OCI-LY3 (cell line): Measurements from ENCODE around the gene EYA3.

Experiments
- EZH2phosphoT487 ChIP-seq: fragments of 200-600 bp; shearing (Covaris generic); IDR thresholded peaks from 2 replicates; pipeline ENCODE4 v1.6.1; 2018; ENCODE audit warnings: antibody characterized with exemption, mixed run types, low read depth
- TF ChIP-seq, protein P1 (sequence below): fragments of 200-600, 300-600 bp; sonication (generic); IDR thresholded peaks from 2 replicates; pipeline ENCODE4 v1.5.1; 2014; ENCODE audit warnings: antibody characterized with exemption, low read length, low read depth

DNA sequence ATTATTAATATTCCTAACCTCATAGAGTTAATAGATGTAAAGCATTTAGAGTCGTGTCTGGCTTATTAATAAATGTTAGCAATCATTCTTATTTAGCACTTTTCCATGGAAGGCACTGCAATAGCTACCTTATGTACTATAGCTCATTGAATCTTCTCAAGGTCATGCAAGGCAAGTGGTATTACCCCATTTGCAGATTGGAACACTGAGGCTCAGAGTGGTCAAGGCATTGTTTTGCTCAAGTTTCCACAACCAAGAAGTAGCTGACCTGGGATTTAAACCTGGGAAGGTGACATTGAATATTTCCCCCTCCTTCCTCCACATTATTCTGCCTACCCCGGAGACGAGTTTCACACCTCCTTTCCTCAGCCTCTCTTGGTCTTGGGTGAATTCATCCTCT lies 37.8 kb upstream of the EYA3 start:
- TF ChIP-seq, protein P1, sequence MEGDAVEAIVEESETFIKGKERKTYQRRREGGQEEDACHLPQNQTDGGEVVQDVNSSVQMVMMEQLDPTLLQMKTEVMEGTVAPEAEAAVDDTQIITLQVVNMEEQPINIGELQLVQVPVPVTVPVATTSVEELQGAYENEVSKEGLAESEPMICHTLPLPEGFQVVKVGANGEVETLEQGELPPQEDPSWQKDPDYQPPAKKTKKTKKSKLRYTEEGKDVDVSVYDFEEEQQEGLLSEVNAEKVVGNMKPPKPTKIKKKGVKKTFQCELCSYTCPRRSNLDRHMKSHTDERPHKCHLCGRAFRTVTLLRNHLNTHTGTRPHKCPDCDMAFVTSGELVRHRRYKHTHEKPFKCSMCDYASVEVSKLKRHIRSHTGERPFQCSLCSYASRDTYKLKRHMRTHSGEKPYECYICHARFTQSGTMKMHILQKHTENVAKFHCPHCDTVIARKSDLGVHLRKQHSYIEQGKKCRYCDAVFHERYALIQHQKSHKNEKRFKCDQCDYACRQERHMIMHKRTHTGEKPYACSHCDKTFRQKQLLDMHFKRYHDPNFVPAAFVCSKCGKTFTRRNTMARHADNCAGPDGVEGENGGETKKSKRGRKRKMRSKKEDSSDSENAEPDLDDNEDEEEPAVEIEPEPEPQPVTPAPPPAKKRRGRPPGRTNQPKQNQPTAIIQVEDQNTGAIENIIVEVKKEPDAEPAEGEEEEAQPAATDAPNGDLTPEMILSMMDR: no peak
- TF ChIP-seq EZH2phosphoT487: no peak
